Measurements from ENCODE around the gene DBP. TPM values are rescaled to one million over a fixed set of nuclear protein-coding genes. Genes with fewer than 3 reads are reported as not detected.

The DBP gene
- total RNA-seq, 4 donors from 2014 or later, result 0.33 to 18.6 (median 6.3) TPM

GRCh38 chr19:48671446-48671995 lies 34.3 kb upstream of the DBP start:
- no peak for TF ChIP-seq CTCF (IDR thresholded peaks at IDR 0.05; ENCODE audit: low read depth)

GRCh38 chr19:48670699-48671445 lies 33.7 kb upstream of the DBP start:
- TF ChIP-seq CTCF (IDR thresholded peaks at IDR 0.05; ENCODE audit: low read depth), result no peak

GRCh38 chr19:48669903-48670668 lies 32.9 kb upstream of the DBP start:
- TF ChIP-seq CTCF (IDR thresholded peaks at IDR 0.05; ENCODE audit: low read depth), result no peak

- TF ChIP-seq CTCF (IDR thresholded peaks at IDR 0.05; ENCODE audit: low read depth), result no peak
Observed at GRCh38 chr19:48668761-48669160, 31.6 kb upstream of the DBP start.

GRCh38 chr19:48668332-48668731 lies 31.2 kb upstream of the DBP start:
- TF ChIP-seq CTCF (IDR thresholded peaks at IDR 0.05; ENCODE audit: low read depth), result no peak

GRCh38 chr19:48665786-48666185 lies 28.6 kb upstream of the DBP start:
- TF ChIP-seq CTCF (IDR thresholded peaks at IDR 0.05; ENCODE audit: low read depth), result no peak

- TF ChIP-seq CTCF (IDR thresholded peaks at IDR 0.05; ENCODE audit: low read depth), result no peak
Observed at GRCh38 chr19:48664476-48664875, 27.3 kb upstream of the DBP start.
